GM18499 (cell line): ENCODE measurements around the gene ZBTB14.

ENCODE experiments used
- ATAC-seq: cut with Tn5 transposase; IDR thresholded peaks from one replicate; pipeline ENCODE4 v1.9.1; 2021; ENCODE audit warnings: moderate number of reproducible peaks; ENCODE audit not compliant: insufficient read depth, unreplicated experiment

Gene ZBTB14

GRCh38 chr18:5294457-5295230 is 882 bp downstream of the ZBTB14 start:
- ATAC-seq, result peak; percentile 14

GRCh38 chr18:5294113-5294456 is 1.4 kb downstream of the ZBTB14 start:
- ATAC-seq, result peak; percentile 2

GRCh38 chr18:5288517-5288935 is 7.0 kb downstream of the ZBTB14 start:
- ATAC-seq, result peak; percentile 59

GRCh38 chr18:5287854-5288253 is 7.7 kb downstream of the ZBTB14 start:
- ATAC-seq, result no peak

- no peak for ATAC-seq
Measured at GRCh38 chr18:5286525-5286924, 9.0 kb downstream of the ZBTB14 start.

- no peak for ATAC-seq
Measured at GRCh38 chr18:5285326-5285725, 10.2 kb downstream of the ZBTB14 start.

- no peak for ATAC-seq
Measured at GRCh38 chr18:5284808-5285207, 10.7 kb downstream of the ZBTB14 start.

- no peak for ATAC-seq
Measured at GRCh38 chr18:5282770-5283169, 12.8 kb downstream of the ZBTB14 start.

GRCh38 chr18:5276947-5277346 is 18.6 kb downstream of the ZBTB14 start:
- no peak for ATAC-seq

GRCh38 chr18:5275872-5276271 is 19.7 kb downstream of the ZBTB14 start:
- no peak for ATAC-seq

- no peak for ATAC-seq
Measured at GRCh38 chr18:5268874-5269273, 26.7 kb downstream of the ZBTB14 start.

- no peak for ATAC-seq
Measured at GRCh38 chr18:5266721-5267120, 28.8 kb downstream of the ZBTB14 start.

GRCh38 chr18:5253910-5254309 is 41.6 kb downstream of the ZBTB14 start:
- ATAC-seq, result no peak

- no peak for ATAC-seq
Measured at GRCh38 chr18:5251117-5251516, 44.4 kb downstream of the ZBTB14 start.

GRCh38 chr18:5250603-5251002 is 44.9 kb downstream of the ZBTB14 start:
- no peak for ATAC-seq

GRCh38 chr18:5244941-5245340 is 50.6 kb downstream of the ZBTB14 start:
- no peak for ATAC-seq

- ATAC-seq, result no peak
Measured at GRCh38 chr18:5239447-5239846, 56.1 kb downstream of the ZBTB14 start.
